ENCODE data around the gene MALSU1.

The MALSU1 gene

DNA sequence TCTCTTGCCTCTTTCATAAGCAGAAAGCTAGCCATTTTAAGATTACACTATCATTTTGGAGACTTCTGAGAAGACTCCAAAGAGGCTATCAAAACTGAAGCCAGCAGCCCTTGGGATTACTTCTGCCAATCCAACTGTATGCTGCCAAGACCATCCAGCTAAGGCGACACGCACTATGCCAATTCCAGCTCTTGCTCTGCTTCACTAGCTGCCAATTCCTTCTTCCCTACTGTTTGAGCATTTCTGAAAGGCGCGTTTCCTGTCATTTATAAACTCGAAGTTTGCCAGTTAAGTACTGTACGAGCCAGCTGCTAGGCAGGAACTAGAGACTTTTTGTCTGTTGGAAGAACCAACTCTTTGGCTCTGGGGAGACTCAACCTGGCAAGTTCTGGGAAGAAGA lies 36.5 kb downstream of the MALSU1 start:
- TF ChIP-seq, protein P1, sequence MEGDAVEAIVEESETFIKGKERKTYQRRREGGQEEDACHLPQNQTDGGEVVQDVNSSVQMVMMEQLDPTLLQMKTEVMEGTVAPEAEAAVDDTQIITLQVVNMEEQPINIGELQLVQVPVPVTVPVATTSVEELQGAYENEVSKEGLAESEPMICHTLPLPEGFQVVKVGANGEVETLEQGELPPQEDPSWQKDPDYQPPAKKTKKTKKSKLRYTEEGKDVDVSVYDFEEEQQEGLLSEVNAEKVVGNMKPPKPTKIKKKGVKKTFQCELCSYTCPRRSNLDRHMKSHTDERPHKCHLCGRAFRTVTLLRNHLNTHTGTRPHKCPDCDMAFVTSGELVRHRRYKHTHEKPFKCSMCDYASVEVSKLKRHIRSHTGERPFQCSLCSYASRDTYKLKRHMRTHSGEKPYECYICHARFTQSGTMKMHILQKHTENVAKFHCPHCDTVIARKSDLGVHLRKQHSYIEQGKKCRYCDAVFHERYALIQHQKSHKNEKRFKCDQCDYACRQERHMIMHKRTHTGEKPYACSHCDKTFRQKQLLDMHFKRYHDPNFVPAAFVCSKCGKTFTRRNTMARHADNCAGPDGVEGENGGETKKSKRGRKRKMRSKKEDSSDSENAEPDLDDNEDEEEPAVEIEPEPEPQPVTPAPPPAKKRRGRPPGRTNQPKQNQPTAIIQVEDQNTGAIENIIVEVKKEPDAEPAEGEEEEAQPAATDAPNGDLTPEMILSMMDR (conservative IDR thresholded peaks at IDR 0.05; ENCODE audit: low read depth, low read length) = no peak
- DNase-seq (ENCODE audit: low read depth) = no peak
- H3K4me3 ChIP-seq (ENCODE audit: low read length) = no peak overlapping the region

DNA sequence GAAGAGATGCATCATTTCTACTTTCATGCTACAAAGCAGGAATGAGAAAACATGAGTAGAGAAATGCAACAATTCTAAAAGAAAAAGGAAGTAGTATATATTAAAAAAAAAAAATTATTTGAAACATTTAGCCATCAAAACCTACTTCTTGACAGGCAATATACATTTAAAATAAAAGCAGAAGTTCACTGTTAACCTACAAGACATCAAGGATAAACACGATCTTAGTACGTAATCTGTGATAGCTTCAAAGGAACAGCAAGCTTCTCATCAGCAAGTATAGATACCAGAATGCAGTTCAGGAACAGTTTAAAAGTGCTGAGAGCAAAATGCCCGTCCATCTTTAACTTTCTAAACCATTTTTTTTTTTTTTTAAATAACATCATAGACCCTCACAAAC lies 36.9 kb downstream of the MALSU1 start:
- no peak for DNase-seq (ENCODE audit: low read depth)
- H3K4me3 ChIP-seq (ENCODE audit: low read length) = no peak overlapping the region
- TF ChIP-seq, protein P1 (conservative IDR thresholded peaks at IDR 0.05; ENCODE audit: low read depth, low read length) = no peak

DNA sequence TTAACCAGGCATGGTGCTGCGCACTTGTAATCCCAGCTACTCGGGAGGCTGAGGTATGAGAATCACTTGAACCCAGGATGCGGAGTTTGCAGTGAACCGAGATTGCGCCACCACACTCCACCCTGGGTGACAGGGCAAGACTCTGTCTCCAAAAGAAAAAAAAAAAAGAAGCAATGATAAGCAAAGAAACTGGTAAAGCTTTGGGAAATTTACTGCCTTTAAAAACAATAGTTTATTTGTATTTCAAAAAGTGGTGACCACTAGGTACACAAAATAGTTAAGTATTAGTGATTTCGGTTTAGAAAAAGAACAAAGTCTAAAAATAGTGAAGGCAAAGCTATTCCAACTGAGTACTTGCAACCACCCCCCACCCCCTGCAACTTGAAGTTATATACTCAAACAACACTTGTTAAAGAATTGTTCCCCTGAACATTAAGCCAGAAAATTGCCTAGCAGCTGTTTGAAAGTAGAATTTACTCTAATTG lies 37.7 kb downstream of the MALSU1 start:
- TF ChIP-seq, protein P1 (conservative IDR thresholded peaks at IDR 0.05; ENCODE audit: low read depth, low read length) = no peak
- H3K4me3 ChIP-seq (ENCODE audit: low read length) = no peak overlapping the region
- DNase-seq (ENCODE audit: low read depth) = no peak

DNA sequence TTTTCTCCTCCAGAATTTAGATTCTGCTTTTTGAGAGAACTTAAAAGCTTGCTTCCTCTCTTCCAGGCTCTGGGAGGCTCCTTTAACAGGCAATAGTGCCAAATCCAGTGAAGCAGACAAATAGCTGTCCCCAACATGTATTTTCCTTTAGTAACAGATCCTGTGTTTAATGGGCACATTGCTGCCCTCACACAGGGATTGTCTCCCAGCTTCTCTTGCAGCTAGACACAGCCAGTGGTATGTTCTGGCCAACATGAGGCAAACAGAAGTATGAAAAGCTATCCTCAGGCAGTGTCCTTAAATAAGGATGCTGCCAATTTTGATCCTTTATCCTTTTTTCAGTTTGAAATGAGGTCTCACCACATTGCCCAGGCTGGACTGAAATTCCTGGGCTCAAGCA lies 38.2 kb downstream of the MALSU1 start:
- no peak for DNase-seq (ENCODE audit: low read depth)

DNA sequence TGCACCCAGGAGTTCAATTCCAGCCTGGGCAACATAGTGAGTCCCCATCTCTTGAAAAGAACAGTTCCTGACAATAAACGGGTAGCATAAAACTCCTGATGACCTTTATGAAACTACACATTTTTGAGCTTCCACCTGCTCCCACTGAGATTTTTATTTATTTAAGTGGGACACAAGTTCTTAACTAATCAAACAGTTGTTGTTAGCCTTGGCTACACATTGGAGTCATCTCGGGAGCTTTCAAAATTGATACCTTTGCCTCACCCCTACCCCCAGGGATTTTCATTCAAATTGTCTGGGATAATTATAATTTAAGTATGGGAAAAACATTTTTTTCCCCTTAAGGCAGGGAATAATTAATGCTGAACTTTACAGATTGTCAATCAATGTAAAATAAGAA lies 39.3 kb downstream of the MALSU1 start:
- no peak overlapping the region for H3K4me3 ChIP-seq (ENCODE audit: low read length)
- DNase-seq (ENCODE audit: low read depth) = no peak
- TF ChIP-seq, protein P1 (conservative IDR thresholded peaks at IDR 0.05; ENCODE audit: low read depth, low read length) = no peak

More for the DNA sequence above, 38.2 kb downstream of the MALSU1 start:
- H3K4me3 ChIP-seq (ENCODE audit: low read length) = no peak overlapping the region
- TF ChIP-seq, protein P1 (conservative IDR thresholded peaks at IDR 0.05; ENCODE audit: low read depth, low read length) = no peak

DNA sequence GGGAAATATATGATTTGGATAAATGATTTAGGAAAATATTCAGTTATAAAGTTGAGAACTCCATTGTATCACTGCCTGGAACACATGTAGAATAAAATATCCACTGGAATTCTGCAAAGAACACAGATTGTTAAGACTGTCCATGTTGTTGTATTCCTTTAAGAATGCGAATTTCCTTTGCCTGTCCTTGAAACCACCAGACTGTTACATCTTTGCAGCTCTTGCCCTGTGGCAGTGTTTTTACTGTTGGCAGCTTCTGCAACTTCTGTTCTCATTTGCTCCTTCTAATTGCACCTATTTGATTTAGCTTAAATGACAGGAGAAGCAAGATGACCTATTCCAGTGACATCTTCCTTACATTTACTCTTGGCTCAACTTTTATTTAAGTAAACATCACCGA lies 39.7 kb downstream of the MALSU1 start:
- H3K4me3 ChIP-seq (ENCODE audit: low read length) = no peak overlapping the region
- TF ChIP-seq, protein P1 (conservative IDR thresholded peaks at IDR 0.05; ENCODE audit: low read depth, low read length) = no peak
- no peak for DNase-seq (ENCODE audit: low read depth)

DNA sequence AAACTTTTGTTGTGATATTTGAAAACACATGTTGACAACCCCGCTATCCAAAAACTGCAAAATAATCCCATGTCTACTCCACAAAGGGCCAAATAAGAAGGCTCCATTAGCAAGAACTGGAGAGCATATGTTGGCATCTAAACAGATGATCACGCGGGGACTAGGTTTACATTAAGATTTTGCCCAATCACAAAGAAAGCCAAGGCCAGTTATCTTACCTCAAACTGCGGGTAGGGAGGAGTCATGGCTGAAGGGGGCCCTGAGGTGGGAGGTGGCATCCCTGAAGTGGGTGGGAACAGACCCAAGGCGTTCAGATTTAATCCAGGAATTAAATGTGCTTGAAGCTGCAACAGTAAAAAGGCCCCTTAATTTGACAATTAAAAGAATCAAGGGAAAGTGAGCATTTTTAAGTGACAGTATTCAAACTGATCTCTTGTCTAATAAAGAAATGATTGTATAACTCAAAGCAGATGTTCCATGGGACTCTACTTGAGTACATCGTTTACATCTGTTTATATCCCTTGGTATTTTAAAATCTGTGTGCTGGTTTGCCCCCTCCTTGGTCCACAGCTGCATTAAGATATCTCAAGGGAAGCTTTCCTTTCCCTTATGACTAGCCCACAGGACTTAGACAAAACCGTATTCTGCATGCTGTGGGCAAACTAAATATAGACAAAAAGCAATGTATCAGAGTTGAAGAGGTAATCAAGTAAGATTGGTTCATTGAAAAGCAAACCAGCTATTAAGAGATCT lies 42.9 kb downstream of the MALSU1 start:
- H3K4me3 ChIP-seq (ENCODE audit: low read length) = no peak overlapping the region
- DNase-seq (ENCODE audit: low read depth) = no peak
- TF ChIP-seq, protein P1 (conservative IDR thresholded peaks at IDR 0.05; ENCODE audit: low read depth, low read length) = no peak

Measured in retinal pigment epithelial cell (primary cell).